PC-3 (cell line): Measurements from ENCODE around the gene MYLK2. TPM values are rescaled to one million over a fixed set of nuclear protein-coding genes. Genes with fewer than 3 reads are reported as not detected.

Source experiments
- ATAC-seq: fragments of 200-7000 bp; cut with Tn5 transposase; 2 replicates; pipeline ENCODE4 v1.9.1; 2020; ENCODE audit warnings: mild to moderate bottlenecking, moderate library complexity
- BruUV-seq: library from RNA; stranded (reverse); fragments of 400-500 nt; replicated peaks from 2 replicates; lab custom pipeline; 2021; lab: Mats Ljungman, UMichigan
- CTCF ChIA-PET: fragments of 300-600 bp; sonication (Branson Sonifier 250); formaldehyde crosslinking; loops from one replicate; lab custom pipeline; 2022; ENCODE audit warnings: antibody characterized with exemption; lab: Charles Lee
- POLR2A ChIA-PET: fragments of 300-600 bp; sonication (Branson Sonifier 250); formaldehyde crosslinking; loops from one replicate; lab custom pipeline; 2022; ENCODE audit warnings: antibody characterized with exemption; ENCODE audit not compliant: unreplicated experiment; lab: Charles Lee
- DNase-seq: peaks from one replicate; pipeline ENCODE4 v3.0.0-alpha.2; 2015
- H2AFZ ChIP-seq: fragments of 300-600 bp; sonication (generic); 2 replicates; pipeline ENCODE4 v1.6.0; 2016; ENCODE audit warnings: antibody characterized with exemption, low read length
- H3F3A ChIP-seq: fragments of 300-600 bp; sonication (generic); one replicate; pipeline ENCODE4 v1.6.0; 2017; ENCODE audit warnings: antibody characterized with exemption, low read length, control low read depth, mild to moderate bottlenecking; ENCODE audit not compliant: unreplicated experiment
- H3K27ac ChIP-seq: fragments of 300-600 bp; sonication (generic); 2 replicates; pipeline ENCODE4 v1.5.1; 2016; ENCODE audit warnings: mild to moderate bottlenecking, low read length
- H3K27me3 ChIP-seq: fragments of 300-600 bp; sonication (generic); 2 replicates; pipeline ENCODE4 v1.6.1; 2016; ENCODE audit warnings: low read length, mixed read lengths
- H3K36me3 ChIP-seq: fragments of 300-600 bp; sonication (generic); 2 replicates; pipeline ENCODE4 v1.6.1; 2016; ENCODE audit warnings: low read depth, mixed run types, low read length, mixed read lengths
- H3K4me1 ChIP-seq: fragments of 300-600 bp; sonication (generic); 2 replicates; pipeline ENCODE4 v1.5.1; 2016; ENCODE audit warnings: low read length; ENCODE audit not compliant: insufficient read depth
- H3K4me2 ChIP-seq: fragments of 300-600 bp; sonication (generic); 2 replicates; pipeline ENCODE4 v1.6.0; 2016; ENCODE audit warnings: low read length
- H3K4me3 ChIP-seq: fragments of 300-600 bp; sonication (generic); 2 replicates; pipeline ENCODE4 v1.5.1; 2016; ENCODE audit warnings: mild to moderate bottlenecking, low read length, mixed read lengths
- H3K79me2 ChIP-seq: fragments of 300-600 bp; sonication (generic); 2 replicates; pipeline ENCODE4 v1.6.1; 2017; ENCODE audit warnings: low read length, mixed read lengths
- H3K9ac ChIP-seq: fragments of 300-600 bp; sonication (generic); 2 replicates; pipeline ENCODE4 v1.6.0; 2016; ENCODE audit warnings: mild to moderate bottlenecking, low read length
- H3K9me2 ChIP-seq: fragments of 300-600 bp; sonication (generic); replicated peaks from 2 replicates; pipeline ENCODE4 v1.6.1; 2016; ENCODE audit warnings: mixed run types, low read length, mixed read lengths
- H3K9me3 ChIP-seq: fragments of 300-600 bp; sonication (generic); 2 replicates; pipeline ENCODE4 v1.6.1; 2016; ENCODE audit warnings: low read length, mixed read lengths
- H4K20me1 ChIP-seq: fragments of 300-600 bp; sonication (generic); 2 replicates; pipeline ENCODE4 v1.6.1; 2016; ENCODE audit warnings: low read length, mixed read lengths
- CTCF ChIP-seq: fragments of 300-600 bp; sonication (generic); conservative IDR thresholded peaks from 2 replicates; pipeline ENCODE4 v1.5.1; 2017; ENCODE audit warnings: antibody characterized with exemption, low read depth, mild to moderate bottlenecking, low read length
- EZH2 ChIP-seq: fragments of 300-600 bp; sonication (generic); IDR thresholded peaks from one replicate; pipeline ENCODE4 v1.6.1; 2017; ENCODE audit warnings: antibody characterized with exemption, mild to moderate bottlenecking, low read length; ENCODE audit not compliant: unreplicated experiment
- EZH2phosphoT487 ChIP-seq: fragments of 300-600 bp; sonication (generic); IDR thresholded peaks from 2 replicates; pipeline ENCODE4 v1.6.1; 2018; ENCODE audit warnings: mild to moderate bottlenecking, antibody characterized with exemption, low read length, borderline replicate concordance
- intact Hi-C: fragments of 100-400 bp; cut with micrococcal nuclease; formaldehyde crosslinking; loops from 2 replicates; pipeline ENCODE4 v1.9.0; 2023
- total RNA-seq: library from RNA; depleted of rRNA; stranded (reverse); fragments of >200 nt; gene quantifications from 2 replicates; pipeline ENCODE4 v1.2.3, GENCODE V29; 2014

Gene MYLK2
- total RNA-seq, 1 experiment from 2014 or later: 1.7 TPM

DNA sequence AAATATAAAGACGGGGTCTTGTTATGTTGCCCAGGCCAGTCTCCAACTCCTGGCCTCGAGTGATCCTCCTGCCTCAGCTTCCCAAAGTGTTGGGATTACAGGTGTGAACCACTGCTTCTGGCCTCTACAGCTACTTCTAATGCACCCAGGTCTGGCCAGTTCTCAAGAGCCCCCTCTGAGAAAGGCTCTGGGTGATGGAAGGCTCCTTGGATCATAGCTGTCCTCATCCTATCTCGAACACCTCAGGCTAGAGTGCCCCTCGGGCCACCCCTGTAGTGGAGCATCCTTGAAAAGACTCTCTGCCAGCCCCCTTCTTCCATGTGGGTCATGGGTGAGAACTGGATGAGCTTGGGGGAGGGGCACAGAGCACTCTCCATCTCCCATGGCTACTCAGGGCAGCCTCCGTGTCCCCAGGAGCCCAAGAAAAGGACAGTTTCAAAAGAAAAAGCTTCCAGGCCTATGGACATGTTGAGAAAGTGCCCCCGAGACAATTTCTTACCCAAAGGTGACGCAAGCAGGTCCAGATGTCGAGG, 714 bp upstream of the MYLK2 start:
- TF ChIP-seq EZH2phosphoT487 (no peak), CTCF (no peak), EZH2 (no peak)
- H3K4me2 ChIP-seq: no peak overlapping the region
- intact Hi-C loops: no loop called here
- H2AFZ ChIP-seq: no peak overlapping the region
- no peaks in the 10 kb centered on the region for H3K4me1 ChIP-seq
- no peaks in the 10 kb centered on the region for H3K79me2 ChIP-seq
- no peak overlapping the region for H3K27ac ChIP-seq
- H3K4me3 ChIP-seq: no peak overlapping the region
- no peaks in the 10 kb centered on the region for H3K36me3 ChIP-seq
- no peak overlapping the region for H3K9ac ChIP-seq
- H3K27me3 ChIP-seq: no peaks in the 10 kb centered on the region
- no peaks in the 10 kb centered on the region for H4K20me1 ChIP-seq
- POLR2A ChIA-PET: no interaction called here
- DNase-seq: no peak
- no peaks in the 10 kb centered on the region for H3K9me3 ChIP-seq
- CTCF ChIA-PET: no interaction called here
- no peak for ATAC-seq
- no peaks in the 10 kb centered on the region for H3K9me2 ChIP-seq
- no peaks in the 10 kb centered on the region for H3F3A ChIP-seq
- no TSS peak for BruUV-seq

DNA sequence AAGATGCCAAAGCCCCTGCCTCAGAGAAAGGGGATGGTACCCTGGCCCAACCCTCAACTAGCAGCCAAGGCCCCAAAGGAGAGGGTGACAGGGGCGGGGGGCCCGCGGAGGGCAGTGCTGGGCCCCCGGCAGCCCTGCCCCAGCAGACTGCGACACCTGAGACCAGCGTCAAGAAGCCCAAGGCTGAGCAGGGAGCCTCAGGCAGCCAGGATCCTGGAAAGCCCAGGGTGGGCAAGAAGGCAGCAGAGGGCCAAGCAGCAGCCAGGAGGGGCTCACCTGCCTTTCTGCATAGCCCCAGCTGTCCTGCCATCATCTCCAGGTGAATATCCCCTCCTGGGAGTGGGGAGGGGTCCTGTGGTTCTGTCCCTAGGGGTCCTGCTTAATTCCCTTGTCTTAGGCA, 1.1 kb downstream of the MYLK2 start:
- intact Hi-C loops: no loop called here
- no peak overlapping the region for H3K4me2 ChIP-seq
- no peak for DNase-seq
- no peaks in the 10 kb centered on the region for H3K27me3 ChIP-seq
- H3K27ac ChIP-seq: no peak overlapping the region
- H3K9me3 ChIP-seq: no peaks in the 10 kb centered on the region
- no peaks in the 10 kb centered on the region for H3F3A ChIP-seq
- H3K79me2 ChIP-seq: no peaks in the 10 kb centered on the region
- H3K4me1 ChIP-seq: no peaks in the 10 kb centered on the region
- ChIA-PET CTCF (no interaction called here), POLR2A (no interaction called here)
- H3K9ac ChIP-seq: no peak overlapping the region
- no peaks in the 10 kb centered on the region for H4K20me1 ChIP-seq
- H3K9me2 ChIP-seq: no peaks in the 10 kb centered on the region
- no peaks in the 10 kb centered on the region for H3K36me3 ChIP-seq
- no TSS peak for BruUV-seq
- H2AFZ ChIP-seq: no peak overlapping the region
- no peak overlapping the region for H3K4me3 ChIP-seq
- no peak for TF ChIP-seq EZH2
- no peak for TF ChIP-seq CTCF
- TF ChIP-seq EZH2phosphoT487: no peak
- ATAC-seq: no peak

GRCh38 chr20:31821427-31821826, 2.3 kb downstream of the MYLK2 start:
- H3K9me2 ChIP-seq: no peaks in the 10 kb centered on the region
- BruUV-seq: no TSS peak
- no peaks in the 10 kb centered on the region for H3K9me3 ChIP-seq
- TF ChIP-seq CTCF (no peak), EZH2phosphoT487 (no peak), EZH2 (no peak)
- ATAC-seq: no peak
- no peaks in the 10 kb centered on the region for H3K79me2 ChIP-seq
- H4K20me1 ChIP-seq: no peaks in the 10 kb centered on the region
- H3K4me1 ChIP-seq: no peaks in the 10 kb centered on the region
- intact Hi-C loops: no loop called here
- no peak overlapping the region for H2AFZ ChIP-seq
- ChIA-PET POLR2A (no interaction called here), CTCF (no interaction called here)
- DNase-seq: no peak
- no peak overlapping the region for H3K9ac ChIP-seq
- H3F3A ChIP-seq: no peaks in the 10 kb centered on the region
- no peak overlapping the region for H3K27ac ChIP-seq
- H3K4me2 ChIP-seq: no peak overlapping the region
- H3K27me3 ChIP-seq: no peaks in the 10 kb centered on the region
- no peaks in the 10 kb centered on the region for H3K36me3 ChIP-seq
- H3K4me3 ChIP-seq: no peak overlapping the region
